ENCODE measurements around the gene ANTKMT. TPM values are rescaled to one million over a fixed set of nuclear protein-coding genes. Genes with fewer than 3 reads are reported as not detected.
A peak's percentile ranks its signal among the peaks of the same experiment; 100 is the strongest.

Gene ANTKMT
- total and polyA plus RNA-seq, 2 of the 8 experiments (the other 6 are each of a cell fraction or from before 2014, with no cell fraction given): 26.5 to 26.6 TPM

DNA sequence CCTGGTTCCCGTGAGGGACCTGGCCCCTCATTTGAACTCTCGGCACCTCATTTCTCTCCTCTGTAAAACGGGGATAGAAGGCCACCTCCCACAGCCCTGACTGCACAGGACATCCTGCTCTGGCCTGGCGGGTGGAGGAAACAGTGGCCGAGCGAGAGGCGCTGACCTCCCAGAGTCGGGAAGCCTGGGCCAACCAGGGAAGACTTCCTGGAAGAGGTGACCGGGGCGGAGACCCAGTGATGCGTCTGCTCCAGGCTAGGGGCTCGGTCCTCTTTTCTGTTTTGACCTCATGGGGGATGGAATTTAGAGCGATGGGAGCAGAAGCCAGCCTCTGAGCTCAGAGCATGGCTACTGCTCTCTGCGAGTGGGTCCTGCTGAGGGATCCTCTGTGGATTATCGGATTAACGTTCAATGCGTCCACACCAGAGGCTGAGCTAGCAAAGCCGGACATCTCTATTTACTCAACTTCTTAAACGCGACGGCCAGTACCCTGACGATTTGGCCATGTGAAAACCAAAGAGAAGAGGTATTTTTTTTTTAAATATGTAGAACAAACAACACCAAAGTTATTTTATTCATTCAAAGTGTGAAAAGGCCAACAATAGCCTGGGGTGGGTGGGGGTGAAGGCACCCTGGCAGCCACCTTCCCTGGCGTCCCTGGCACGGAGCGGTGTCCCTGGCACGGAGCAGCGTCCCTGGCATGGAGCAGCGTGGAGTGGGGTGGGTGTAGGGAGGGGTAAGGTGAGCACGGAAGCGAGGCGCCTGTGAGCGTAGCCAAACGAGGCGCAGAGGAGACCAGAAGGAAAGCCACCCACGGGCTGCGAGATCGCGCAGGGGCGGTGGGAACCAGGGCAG, 30.4 kb downstream of the ANTKMT start:
- H3K79me2 ChIP-seq (ENCODE audit: control insufficient read depth in 1 of 2, insufficient read depth in 2 of 2, low read length in 2 of 2): no peaks in the 10 kb centered on the region
- 0 out of 2 replicates have a peak overlapping the region, but pooled peaks have one; percentile 60 for H2BK12ac ChIP-seq (ENCODE audit: low read depth, low read length)
- H3K23ac ChIP-seq (ENCODE audit: insufficient read length): no peak overlapping the region
- H2BK5ac ChIP-seq (ENCODE audit: low read depth, low read length): 0 out of 2 replicates have a peak overlapping the region, but pooled peaks have one; percentile 35
- H3K18ac ChIP-seq (ENCODE audit: extremely low read depth, low read length): no peak overlapping the region; the same call in 1 of the 2 replicates
- H3K36me3 ChIP-seq (ENCODE audit: control insufficient read depth in 2 of 4, insufficient read depth in 4 of 4, low read length in 3 of 4): no peaks in the 10 kb centered on the region
- H3K4me3 ChIP-seq (ENCODE audit: extremely low read depth in 1 of 4, insufficient read depth in 2 of 4, low read depth in 3 of 4, low read length in 4 of 4): no peak overlapping the region
- TF ChIP-seq POLR2AphosphoS5 (IDR thresholded peaks at IDR 0.05; ENCODE audit: low read depth, low read length) (no peak), BACH1 (IDR thresholded peaks at IDR 0.05; ENCODE audit: low read length) (no peak), NRF1 (IDR thresholded peaks at IDR 0.05; ENCODE audit: low read depth, low read length) (no peak), EZH2 (IDR thresholded peaks at IDR 0.05; ENCODE audit: low read depth, low read length, severe bottlenecking) (no peak), NANOG (IDR thresholded peaks at IDR 0.05; ENCODE audit: insufficient read depth, low read depth, low read length, poor library complexity, severe bottlenecking) (no peak), CBX8 (IDR thresholded peaks at IDR 0.05; ENCODE audit: borderline replicate concordance, low read depth, low read length) (no peak)
- H3K14ac ChIP-seq (ENCODE audit: insufficient read length): no peak overlapping the region
- no peak for DNase-seq (ENCODE audit: low read depth in 1 of 2, low spot score in 2 of 2)
- no peak for FAIRE-seq
- no peak overlapping the region for H3K4ac ChIP-seq (replicated peaks; ENCODE audit: insufficient read length, low read depth, low read length)
- no peaks in the 10 kb centered on the region for H3K79me1 ChIP-seq (ENCODE audit: low read depth, low read length)
- no peaks in the 10 kb centered on the region for H3K23me2 ChIP-seq (ENCODE audit: low read depth, low read length)
- H3K4me2 ChIP-seq (ENCODE audit: insufficient read depth in 1 of 2, low read depth in 2 of 2, low read length in 2 of 2): peak overlapping the region; percentile 14 to 36; a peak in 3 of 4 replicates
- H2AK5ac ChIP-seq (ENCODE audit: low read depth, low read length): no peak overlapping the region
- no peak overlapping the region for H3K9ac ChIP-seq (replicated peaks in 1 of 4; ENCODE audit: extremely low read depth in 1 of 4, low read depth in 3 of 4, low read length in 3 of 4)
- H4K5ac ChIP-seq (ENCODE audit: insufficient read length, low read depth, low read length): no peak overlapping the region
- no peaks in the 10 kb centered on the region for H3K27me3 ChIP-seq (replicated peaks in 1 of 4; ENCODE audit: control insufficient read depth in 3 of 4, extremely low read depth in 1 of 4, insufficient read depth in 3 of 4, low read length in 3 of 4)
- H2BK120ac ChIP-seq (replicated peaks; ENCODE audit: low read depth, low read length): no peak overlapping the region
- no peak overlapping the region for H4K91ac ChIP-seq (replicated peaks; ENCODE audit: insufficient read length, low read length)
- H3K4me1 ChIP-seq (replicated peaks in 1 of 4; ENCODE audit: control insufficient read depth in 3 of 4, insufficient read depth in 4 of 4, low read length in 3 of 4): peaks cover 3 to 12% (median 5%) of the 10 kb centered on the region in 4 experiments; a peak in 5 of 7 replicates
- H3K27ac ChIP-seq (ENCODE audit: low read depth, low read length): no peak overlapping the region
- ChIA-PET POLR2A (ENCODE audit: partially characterized antibody) (interaction anchor here (0.8 to 2.2 kb wide), 10 partner anchors 10 to 45 kb away, joined by 3 to 8 read pairs (median 3); partner anchors contain the start of genes CHTF18, CIAO3, MSLN and RPUSD1), CTCF (ENCODE audit: partially characterized antibody) (interaction anchor here (1.0 to 35.8 kb wide), 8 partner anchors 10 to 37 kb away, joined by 3 to 977 read pairs (median 12); partner anchors contain the start of genes ANTKMT, CCDC78, CHTF18 and CIAO3)
- 80% methylated on average over 39 of the region's 39 CpGs; no CpG with 5 or more reads in 1 of the 2 experiments for WGBS, 2 experiments (ENCODE audit: extremely low coverage in 1 of 2, insufficient coverage in 1 of 2, insufficient read length in 1 of 2, insufficient replicate concordance in 2 of 2, low coverage in 1 of 2, low lambda C conversion rate in 2 of 2, missing lambda C conversion rate in 1 of 2)
- no peak overlapping the region for H2BK20ac ChIP-seq (ENCODE audit: low read length)
- no peak overlapping the region for H2AFZ ChIP-seq (ENCODE audit: low read length)
- H4K8ac ChIP-seq (ENCODE audit: extremely low read depth, insufficient read depth, low read length): peak overlapping the region; percentile 45
- 0 out of 4 replicates have a peak, but pooled peaks cover 0 to 1% of the 10 kb centered on the region in 2 experiments for H3K9me3 ChIP-seq (ENCODE audit: insufficient read depth in 2 of 2, low read depth in 1 of 2, low read length in 1 of 2)
- 0 out of 2 replicates have a peak overlapping the region, but pooled peaks have one; percentile 72 for H2BK15ac ChIP-seq (ENCODE audit: low read length)
- H3K56ac ChIP-seq (replicated peaks; ENCODE audit: insufficient read length, low read depth, low read length): no peak overlapping the region
- H4K20me1 ChIP-seq (replicated peaks in 1 of 2; ENCODE audit: control insufficient read depth in 1 of 2, insufficient read depth in 2 of 2, low read length in 2 of 2): no peaks in the 10 kb centered on the region
